Left colon (tissue), 2 donors: ENCODE measurements around the gene OSTF1. TPM values are rescaled to one million over a fixed set of nuclear protein-coding genes. Genes with fewer than 3 reads are reported as not detected.

ENCODE experiments used
- ATAC-seq: fragments of 200-7000 bp; cut with Tn5 transposase; one replicate; pipeline ENCODE4 v1.9.1; 2020; ENCODE audit warnings: mild to moderate bottlenecking, moderate library complexity
- DNase-seq, 2 donors: peaks; one replicate each; pipeline ENCODE4 v3.0.0-alpha.2; 2020
- intact Hi-C, 2 donors: fragments of 100-400 bp; cut with DNase I in 1 of 2; cut with micrococcal nuclease in 1 of 2; formaldehyde crosslinking; loops; one replicate each; pipeline versions ENCODE4 v1.11.2 to v1.14.0; 2022; cut with DNase I, micrococcal nuclease
- total RNA-seq, 2 donors: library from RNA; stranded (reverse); fragmentation: NEBNext Ultra II Directional; extraction: Animal tissue kit (Norgen Biotek cat#: 25700); gene quantifications; one replicate each; pipeline ENCODE4 v1.2.1, GENCODE V29; 2021
- donor health status: DM: no; HTN: no; CAD: no.
- donor health status: DM: yes; HTN: yes; CAD: no.

Gene OSTF1
- total RNA-seq, 2 donors from 2014 or later, result 69.4 to 75.1 TPM

GRCh38 chr9:75186767-75187380 lies 98.6 kb downstream of the OSTF1 start:
- intact Hi-C loops, result no loop called here
- ATAC-seq, result no peak
- DNase-seq, result no peak

- no peak for ATAC-seq
- intact Hi-C loops, result no loop called here
- DNase-seq, result no peak
Observed at GRCh38 chr9:75188756-75189155, 100.4 kb downstream of the OSTF1 start.

GRCh38 chr9:75190762-75191161 lies 102.4 kb downstream of the OSTF1 start:
- ATAC-seq (no peak), DNase-seq (no peak)
- intact Hi-C loops, result no loop called here

Other genes with a start within 250 kb of the OSTF1 start
- gene TRPM6, start 200.6 kb upstream of the OSTF1 start, total RNA-seq, result 10 to 100 TPM; 48.0 to 88.4 TPM
- gene C9orf40, start 135.6 kb upstream of the OSTF1 start, total RNA-seq, result 10 to 100 TPM in 1 of 2 donors, 1 to 10 TPM in 1; 9.6 to 10.7 TPM
- gene CARNMT1, start 60.2 kb upstream of the OSTF1 start, total RNA-seq, result 10 to 100 TPM; 19.1 to 19.9 TPM
- 10 to 100 TPM; 17.0 to 28.4 TPM for gene NMRK1, start 359 bp upstream of the OSTF1 start, total RNA-seq